ENCODE results near the gene ZC2HC1B. TPM values are rescaled to one million over a fixed set of nuclear protein-coding genes. Genes with fewer than 3 reads are reported as not detected.

The ZC2HC1B gene
- polyA plus RNA-seq, 1 donor, result not detected

- DNase-seq, result no peak
Measured at GRCh38 chr6:143963158-143963919, 99.1 kb downstream of the ZC2HC1B start.

- DNase-seq, result no peak
Measured at GRCh38 chr6:143964674-143965081, 100.4 kb downstream of the ZC2HC1B start.

- DNase-seq, result no peak
Measured at GRCh38 chr6:143965503-143966171, 101.4 kb downstream of the ZC2HC1B start.

DNA sequence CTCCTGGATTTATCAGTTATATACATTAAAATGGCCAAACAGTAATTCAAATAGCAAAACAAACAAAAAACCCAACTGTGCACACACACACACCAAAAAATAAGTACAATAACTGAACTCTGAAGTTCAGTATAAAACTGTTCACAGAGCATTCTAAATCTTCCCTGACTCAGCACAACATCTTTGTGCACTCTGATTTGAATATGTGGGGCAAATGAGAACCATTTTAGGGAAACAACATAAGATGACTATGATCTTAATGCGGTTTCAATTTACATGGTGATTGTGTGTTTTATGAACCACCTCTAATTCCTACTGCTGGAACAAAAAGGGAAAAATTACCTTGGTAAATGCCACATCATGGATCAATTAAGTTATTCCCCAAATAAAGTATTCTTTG, 102.0 kb downstream of the ZC2HC1B start:
- no peak for DNase-seq

GRCh38 chr6:143967706-143968376, 103.6 kb downstream of the ZC2HC1B start:
- no peak for DNase-seq

- DNase-seq, result no peak
Measured at GRCh38 chr6:143969077-143969476, 104.8 kb downstream of the ZC2HC1B start.

GRCh38 chr6:143970456-143971218, 106.4 kb downstream of the ZC2HC1B start:
- peak; percentile 53 for DNase-seq

GRCh38 chr6:143971482-143972205, 107.4 kb downstream of the ZC2HC1B start:
- no peak for DNase-seq

GRCh38 chr6:143973097-143973966, 109.1 kb downstream of the ZC2HC1B start:
- DNase-seq, result no peak

GRCh38 chr6:143974089-143974488, 109.8 kb downstream of the ZC2HC1B start:
- DNase-seq, result no peak

DNA sequence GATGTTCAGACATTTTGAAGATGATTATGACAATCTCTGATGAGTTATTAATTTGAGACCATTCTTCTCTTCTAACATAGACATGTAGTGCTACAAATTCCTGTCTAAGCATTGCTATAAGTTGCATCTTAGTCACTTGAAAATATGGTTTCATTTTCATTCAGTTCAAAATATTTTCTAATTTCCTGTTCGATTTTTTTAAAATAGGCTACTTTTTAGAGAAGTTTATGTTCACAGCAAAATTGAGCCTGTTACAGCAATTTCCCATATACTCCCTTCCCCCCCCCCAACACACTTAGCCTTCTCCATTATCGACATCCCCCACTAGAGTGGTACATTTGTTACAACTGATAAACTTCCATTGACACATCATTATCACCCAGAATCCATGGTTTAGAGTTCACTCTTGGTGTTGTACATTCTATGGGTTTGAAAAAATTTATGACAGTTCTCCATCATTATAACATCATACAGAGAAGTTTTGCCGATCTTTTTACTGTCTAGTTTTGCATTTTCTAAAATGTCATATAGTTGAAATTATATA, 112.6 kb downstream of the ZC2HC1B start:
- DNase-seq, result no peak

- DNase-seq, result no peak
Measured at GRCh38 chr6:143980921-143981320, 116.6 kb downstream of the ZC2HC1B start.

DNA sequence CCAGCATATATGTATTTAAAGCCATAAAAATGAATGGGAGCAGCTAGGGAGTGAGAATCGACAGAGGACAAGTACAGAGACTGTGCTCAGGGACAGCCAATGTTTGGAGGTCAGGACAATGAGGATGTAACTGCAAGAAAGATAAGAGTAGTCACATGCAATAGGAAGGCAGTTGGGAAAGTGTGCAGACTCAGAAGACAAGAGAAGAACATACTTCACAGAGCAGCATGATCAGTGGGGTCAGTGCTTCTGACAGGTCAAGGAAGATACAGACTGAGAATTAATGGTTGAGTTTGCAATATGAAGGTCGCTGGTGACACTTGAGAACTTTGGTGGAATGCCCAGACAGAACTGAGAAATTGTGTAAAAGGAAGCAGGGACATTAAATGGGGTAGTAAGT, 118.7 kb downstream of the ZC2HC1B start:
- DNase-seq, result no peak

DNA sequence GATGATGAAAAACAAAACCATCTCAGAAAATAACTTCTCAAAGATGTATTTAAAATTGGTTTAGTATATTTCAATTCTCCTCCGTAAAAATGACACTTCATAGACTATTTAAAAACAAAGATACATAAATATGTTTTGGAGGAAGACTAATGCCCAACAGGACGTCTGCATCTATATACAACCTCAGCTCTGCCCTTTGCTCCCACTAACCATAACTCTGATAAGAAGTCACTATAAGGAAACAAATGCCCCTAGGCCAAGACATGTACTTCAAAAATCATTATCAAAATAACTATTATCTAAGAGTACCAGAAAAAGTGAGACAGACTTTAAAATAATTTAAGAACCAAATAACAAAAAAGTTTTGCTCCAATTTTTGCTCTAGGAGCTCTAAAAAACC, 120.4 kb downstream of the ZC2HC1B start:
- DNase-seq, result no peak

- DNase-seq, result no peak
Measured at GRCh38 chr6:143986463-143987065, 122.3 kb downstream of the ZC2HC1B start.

Other genes with a start within 250 kb of the ZC2HC1B start
- 36.5 TPM for gene PHACTR2, start 186.5 kb upstream of the ZC2HC1B start, polyA plus RNA-seq (ENCODE audit: insufficient read length)
- gene LTV1, start 21.1 kb upstream of the ZC2HC1B start, polyA plus RNA-seq (ENCODE audit: insufficient read length), result 34.6 TPM
- gene PLAGL1, start 143.8 kb downstream of the ZC2HC1B start, polyA plus RNA-seq (ENCODE audit: insufficient read length), result 285 TPM
- 102 TPM for gene SF3B5, start 231.1 kb downstream of the ZC2HC1B start, polyA plus RNA-seq (ENCODE audit: insufficient read length)